Measurements from ENCODE around the gene DBH.

The DBH gene

GRCh38 chr9:133665096-133665495 lies 28.9 kb downstream of the DBH start:
- Mint-ChIP-seq H3K27ac (no peak overlapping the region), H3K27me3 (ENCODE audit: low read depth) (peaks cover 22% of the 10 kb centered on the region), H3K4me1 (no peaks in the 10 kb centered on the region), H3K36me3 (ENCODE audit: low read depth) (no peaks in the 10 kb centered on the region), H3K4me3 (no peak overlapping the region), H3K9me3 (no peaks in the 10 kb centered on the region)
- no peak for TF ChIP-seq CTCF (IDR thresholded peaks at IDR 0.05; ENCODE audit: unreplicated experiment in 3 of 3)

- Mint-ChIP-seq H3K4me1 (no peaks in the 10 kb centered on the region), H3K9me3 (no peaks in the 10 kb centered on the region), H3K4me3 (no peak overlapping the region), H3K27me3 (ENCODE audit: low read depth) (peaks cover 18% of the 10 kb centered on the region), H3K36me3 (ENCODE audit: low read depth) (no peaks in the 10 kb centered on the region), H3K27ac (no peak overlapping the region)
- TF ChIP-seq CTCF (IDR thresholded peaks at IDR 0.05; ENCODE audit: unreplicated experiment in 3 of 3) = no peak
Observed at GRCh38 chr9:133665535-133665934, 29.4 kb downstream of the DBH start.

GRCh38 chr9:133666387-133666786 lies 30.2 kb downstream of the DBH start:
- no peak overlapping the region for H3K4me3 Mint-ChIP-seq
- no peaks in the 10 kb centered on the region for H3K4me1 Mint-ChIP-seq
- peaks cover 12% of the 10 kb centered on the region for H3K27me3 Mint-ChIP-seq (ENCODE audit: low read depth)
- no peak for TF ChIP-seq CTCF (IDR thresholded peaks at IDR 0.05; ENCODE audit: unreplicated experiment in 3 of 3)
- H3K36me3 Mint-ChIP-seq (ENCODE audit: low read depth) = no peaks in the 10 kb centered on the region
- no peak overlapping the region for H3K27ac Mint-ChIP-seq
- H3K9me3 Mint-ChIP-seq = no peaks in the 10 kb centered on the region

- no peaks in the 10 kb centered on the region for H3K9me3 Mint-ChIP-seq
- H3K27me3 Mint-ChIP-seq (ENCODE audit: low read depth) = peaks cover 9% of the 10 kb centered on the region
- H3K4me1 Mint-ChIP-seq = no peaks in the 10 kb centered on the region
- H3K27ac Mint-ChIP-seq = no peak overlapping the region
- H3K36me3 Mint-ChIP-seq (ENCODE audit: low read depth) = no peaks in the 10 kb centered on the region
- no peak for TF ChIP-seq CTCF (IDR thresholded peaks at IDR 0.05; ENCODE audit: unreplicated experiment in 3 of 3)
- no peak overlapping the region for H3K4me3 Mint-ChIP-seq
Observed at GRCh38 chr9:133666845-133667244, 30.7 kb downstream of the DBH start.

- no peaks in the 10 kb centered on the region for H3K9me3 Mint-ChIP-seq
- no peak for TF ChIP-seq CTCF (IDR thresholded peaks at IDR 0.05; ENCODE audit: unreplicated experiment in 3 of 3)
- peaks cover 3% of the 10 kb centered on the region for H3K36me3 Mint-ChIP-seq (ENCODE audit: low read depth)
- H3K4me1 Mint-ChIP-seq = peaks cover under 1% of the 10 kb centered on the region
- H3K27ac Mint-ChIP-seq = no peak overlapping the region
- H3K4me3 Mint-ChIP-seq = no peak overlapping the region
- H3K27me3 Mint-ChIP-seq (ENCODE audit: low read depth) = peaks cover 11% of the 10 kb centered on the region
Observed at GRCh38 chr9:133667759-133668450, 31.7 kb downstream of the DBH start.

- no peaks in the 10 kb centered on the region for H3K9me3 Mint-ChIP-seq
- no peak overlapping the region for H3K27ac Mint-ChIP-seq
- H3K27me3 Mint-ChIP-seq (ENCODE audit: low read depth) = peaks cover 8% of the 10 kb centered on the region
- no peak for TF ChIP-seq CTCF (IDR thresholded peaks at IDR 0.05; ENCODE audit: unreplicated experiment in 3 of 3)
- no peak overlapping the region for H3K4me3 Mint-ChIP-seq
- peaks cover 10% of the 10 kb centered on the region for H3K4me1 Mint-ChIP-seq
- H3K36me3 Mint-ChIP-seq (ENCODE audit: low read depth) = peaks cover 3% of the 10 kb centered on the region
Observed at GRCh38 chr9:133669182-133669801, 33.1 kb downstream of the DBH start.

Measured in nephron (organoid).